ENCODE measurements around the gene DDA1. TPM values are rescaled to one million over a fixed set of nuclear protein-coding genes. Genes with fewer than 3 reads are reported as not detected.

The DDA1 gene
- total RNA-seq, 1 donor, result 16.8 TPM

GRCh38 chr19:17365361-17365760, 56.0 kb downstream of the DDA1 start:
- DNase-seq (ENCODE audit: low read depth), result no peak

GRCh38 chr19:17370026-17370587, 60.7 kb downstream of the DDA1 start:
- DNase-seq (ENCODE audit: low read depth), result peak; percentile 58
- no peak overlapping the region for H3K4me3 ChIP-seq (ENCODE audit: low read depth, low read length)
- no peak for TF ChIP-seq CTCF (IDR thresholded peaks at IDR 0.05; ENCODE audit: insufficient read depth, low read depth, low read length)

More at GRCh38 chr19:17365361-17365760, 56.0 kb downstream of the DDA1 start:
- no peak overlapping the region for H3K4me3 ChIP-seq (ENCODE audit: low read depth, low read length)
- no peak for TF ChIP-seq CTCF (IDR thresholded peaks at IDR 0.05; ENCODE audit: insufficient read depth, low read depth, low read length)

Other genes starting within 250 kb of the DDA1 start
- gene HAUS8, start 234.1 kb upstream of the DDA1 start, total RNA-seq, result 3.5 TPM in 2 replicates
- 99.3 and 118 TPM in 2 replicates for gene MYO9B, start 233.8 kb upstream of the DDA1 start, total RNA-seq
- gene USE1, start 94.2 kb upstream of the DDA1 start, total RNA-seq, result 18.1 and 23.8 TPM in 2 replicates
- gene OCEL1, start 83.3 kb upstream of the DDA1 start, total RNA-seq, result 3.9 and 6.1 TPM in 2 replicates
- 51.0 and 56.0 TPM in 2 replicates for gene NR2F6, start 63.6 kb upstream of the DDA1 start, total RNA-seq
- gene USHBP1, start 44.8 kb upstream of the DDA1 start, total RNA-seq, result not detected in 2 replicates
- 101 and 124 TPM in 2 replicates for gene BABAM1, start 42.1 kb upstream of the DDA1 start, total RNA-seq
- gene ANKLE1, start 27.7 kb upstream of the DDA1 start, total RNA-seq, result 0.32 and 0.86 TPM in 2 replicates
- 13.8 and 15.5 TPM in 2 replicates for gene ABHD8, start 6.1 kb upstream of the DDA1 start, total RNA-seq
- gene MRPL34, start 3.7 kb upstream of the DDA1 start, total RNA-seq, result 29.8 and 32.2 TPM in 2 replicates
- 3.5 and 3.9 TPM in 2 replicates for gene ANO8, start 25.3 kb downstream of the DDA1 start, total RNA-seq
- gene GTPBP3, start 28.0 kb downstream of the DDA1 start, total RNA-seq, result 14.2 and 16.1 TPM in 2 replicates
- gene PLVAP, start 67.8 kb downstream of the DDA1 start, total RNA-seq, result not detected in 2 replicates
- not detected in 2 replicates for gene CCDC194, start 84.6 kb downstream of the DDA1 start, total RNA-seq
- 2.6 and 7.8 TPM in 2 replicates for gene BST2, start 96.1 kb downstream of the DDA1 start, total RNA-seq
- gene MVB12A, start 110.5 kb downstream of the DDA1 start, total RNA-seq, result 32.0 and 47.0 TPM in 2 replicates
- not detected in 2 replicates for gene TMEM221, start 139.1 kb downstream of the DDA1 start, total RNA-seq
- not detected in 2 replicates for gene NXNL1, start 151.4 kb downstream of the DDA1 start, total RNA-seq
- 10.8 and 15.5 TPM in 2 replicates for gene SLC27A1, start 161.0 kb downstream of the DDA1 start, total RNA-seq
- 41.5 and 75.4 TPM in 2 replicates for gene PGLS, start 202.1 kb downstream of the DDA1 start, total RNA-seq
- 103 and 119 TPM in 2 replicates for gene COLGALT1, start 246.1 kb downstream of the DDA1 start, total RNA-seq